COLO668 (cell line): ENCODE data around the gene TSR1.

Experiments used
- DNase-seq: peaks from one replicate; lab custom pipeline; 2025; ENCODE audit not compliant: unreplicated experiment; lab: John Stamatoyannopoulos, UW

TSR1 gene

DNA sequence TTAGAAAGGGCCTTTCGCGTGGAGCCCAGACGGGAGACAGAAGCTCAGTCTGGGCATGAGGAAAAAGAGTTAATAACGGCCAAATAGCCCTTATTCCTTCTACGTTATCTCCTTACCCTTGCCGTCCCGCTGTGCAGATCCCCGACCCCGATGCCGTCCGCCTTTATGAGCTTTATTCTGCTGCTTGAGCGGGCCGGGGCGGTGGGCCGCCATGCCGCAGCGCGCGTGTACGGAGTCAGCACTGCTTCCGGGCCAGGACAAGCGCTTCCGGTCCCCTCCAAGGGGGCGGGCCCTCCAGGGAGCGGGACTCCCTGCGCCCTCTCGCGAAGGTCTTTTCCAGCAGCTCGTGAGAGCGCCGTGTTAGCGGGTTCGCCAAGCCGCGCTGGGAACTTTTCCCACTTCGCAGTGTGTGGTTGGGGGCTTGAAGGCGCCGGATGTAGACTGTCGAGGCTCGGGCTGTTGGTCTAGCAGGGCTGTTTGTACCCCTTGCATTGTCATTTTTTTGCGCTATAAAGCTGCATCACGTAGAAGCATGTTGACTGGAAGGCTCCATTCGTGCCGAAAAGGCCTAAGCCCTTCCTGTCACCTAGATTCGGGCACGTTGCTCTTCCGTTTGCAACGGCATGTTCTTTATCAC is at the start of gene TSR1:
TSR1 (minus strand) TSS at position 243 of the 637 bp plus-strand sequence; CDS start at position 213, 30 bp downstream.
- DNase-seq, result peak; percentile 90

DNA sequence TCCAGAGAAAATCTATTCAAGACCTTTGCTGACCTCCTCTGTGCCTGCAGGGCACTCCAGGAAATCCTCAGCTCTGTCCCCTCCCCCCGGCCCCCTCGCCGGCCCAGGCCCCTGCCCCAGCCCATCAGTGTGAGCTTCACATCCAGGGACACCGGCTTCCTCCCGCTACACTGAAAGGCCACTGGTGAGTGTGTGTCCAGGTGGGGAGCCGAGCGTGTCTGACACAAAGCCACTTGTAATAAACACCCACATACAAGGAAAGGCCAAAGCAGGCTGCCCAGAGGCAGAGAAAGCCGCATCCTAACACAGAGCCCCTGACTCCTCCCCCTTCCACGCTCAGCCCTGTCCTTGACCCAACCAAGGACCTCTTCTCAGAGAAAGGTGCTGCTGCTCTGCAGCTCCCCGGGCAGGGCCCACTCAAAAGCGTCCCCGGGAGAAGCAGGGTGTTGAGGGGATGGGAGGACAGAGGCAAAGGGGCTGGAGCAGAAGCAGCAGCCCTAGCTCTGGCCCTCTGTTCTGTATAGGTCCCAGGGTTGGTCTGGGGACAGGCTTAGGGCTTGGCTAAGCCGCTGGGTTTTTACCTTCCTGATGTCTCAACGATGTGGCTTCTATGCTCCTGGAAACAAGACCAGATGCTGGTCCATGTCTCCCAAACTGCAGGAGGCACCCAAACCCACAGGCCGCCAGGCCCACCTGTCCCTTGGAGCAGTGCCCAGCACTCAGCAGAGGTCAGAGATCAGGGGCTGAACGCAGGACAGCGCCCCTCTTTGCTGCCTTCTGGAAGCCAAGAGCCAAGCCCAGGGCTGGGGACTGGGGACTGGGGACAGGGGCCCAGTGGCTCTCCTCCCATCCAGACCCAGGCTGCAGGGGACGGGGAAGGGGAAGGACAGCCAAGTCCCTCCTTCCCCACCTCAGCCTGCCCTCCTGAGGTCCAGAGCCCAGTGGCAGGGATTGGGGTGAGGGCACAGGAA is 49.3 kb upstream of the TSR1 start:
- no peak for DNase-seq

DNA sequence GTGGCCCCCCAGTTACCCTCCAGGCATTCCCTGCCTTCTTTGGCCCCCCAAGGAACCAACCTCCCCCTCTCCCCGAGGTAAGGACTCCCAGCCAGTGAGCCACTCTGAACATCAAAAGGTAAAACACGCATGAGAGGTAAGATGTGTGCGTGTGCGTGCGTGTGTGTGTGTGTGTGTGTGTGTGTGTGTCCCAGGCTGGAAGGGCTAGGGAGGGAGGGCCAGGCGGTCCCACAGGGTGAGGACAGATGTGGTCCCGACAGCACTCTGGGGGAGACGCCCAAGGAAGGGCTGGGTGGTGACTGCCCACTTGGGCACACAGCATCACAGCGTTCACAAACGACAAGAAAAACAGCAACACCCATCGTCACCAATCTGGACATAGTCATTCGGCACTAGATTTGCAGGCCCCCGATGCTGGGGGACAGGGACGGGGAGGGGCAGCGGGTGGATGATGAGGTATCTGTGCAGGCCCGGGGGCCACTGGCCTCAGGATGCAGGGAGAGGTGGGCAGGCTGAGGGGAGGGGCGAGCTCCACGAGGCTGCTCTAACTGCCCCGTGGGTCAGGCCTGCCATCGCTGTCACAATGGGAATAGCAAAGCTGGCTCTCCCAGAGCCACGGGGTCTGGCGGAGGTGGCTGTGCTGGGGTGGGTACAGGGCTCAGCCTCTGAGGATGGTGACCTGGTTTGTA is 48.3 kb upstream of the TSR1 start:
- no peak for DNase-seq

DNA sequence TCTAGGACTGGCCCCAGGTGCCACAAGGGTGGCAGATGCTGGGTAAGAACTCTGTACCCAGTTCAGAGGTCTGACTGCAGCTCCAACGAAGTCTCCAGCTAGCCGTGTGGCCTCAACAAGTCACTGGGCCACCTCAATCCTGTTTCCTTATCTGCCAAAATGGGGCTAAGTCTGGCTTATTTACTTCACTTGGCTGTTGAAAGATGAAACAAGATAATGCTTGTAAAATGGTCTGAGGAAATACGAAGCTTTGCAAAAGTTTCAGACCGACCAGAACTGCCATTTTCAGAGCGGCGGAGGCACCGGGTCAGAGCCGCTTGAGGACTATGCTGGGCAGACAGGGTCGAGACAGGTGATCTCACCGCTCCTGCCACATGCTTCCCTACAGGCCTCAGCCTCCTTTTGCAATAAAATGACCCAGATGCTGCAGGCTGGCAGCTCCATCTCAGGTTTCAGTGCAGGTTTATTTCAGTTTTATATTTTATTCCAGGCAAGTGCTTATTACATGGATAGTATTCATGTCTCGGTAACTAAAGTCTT is 47.4 kb upstream of the TSR1 start:
- DNase-seq, result no peak

DNA sequence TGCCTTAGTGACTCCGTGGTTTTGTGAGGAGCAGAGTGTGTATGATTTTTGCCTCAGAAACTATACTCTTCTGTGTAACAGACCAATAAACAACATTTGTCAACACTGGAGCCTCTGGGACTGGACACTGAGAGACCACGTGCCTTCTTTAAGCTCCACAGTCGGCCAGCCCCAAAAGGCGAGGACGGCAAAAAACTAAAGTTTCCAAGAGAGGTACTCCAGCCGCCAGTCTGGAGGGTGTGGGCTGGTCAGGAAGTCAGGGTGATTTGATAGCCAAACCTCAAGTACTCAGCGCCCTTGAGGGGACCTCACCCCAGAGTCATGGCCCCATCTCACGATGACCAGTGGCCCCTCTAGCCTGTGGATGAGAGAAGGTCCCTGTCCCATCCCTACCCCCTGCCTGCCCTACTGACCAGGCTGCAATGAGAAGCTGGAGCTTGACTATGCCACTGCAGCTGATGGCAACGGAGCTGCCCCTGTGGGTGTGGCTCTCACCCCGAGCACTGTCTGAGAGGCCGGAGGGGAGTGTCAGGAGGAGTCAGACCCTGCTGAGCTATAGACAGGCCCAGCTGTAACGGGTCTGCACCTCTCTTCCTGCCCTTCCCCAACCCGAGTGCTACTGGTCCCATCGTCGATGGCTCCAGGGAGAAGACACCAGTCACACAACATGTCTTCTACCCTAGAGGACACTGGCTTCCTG is 44.8 kb upstream of the TSR1 start:
- DNase-seq, result no peak

DNA sequence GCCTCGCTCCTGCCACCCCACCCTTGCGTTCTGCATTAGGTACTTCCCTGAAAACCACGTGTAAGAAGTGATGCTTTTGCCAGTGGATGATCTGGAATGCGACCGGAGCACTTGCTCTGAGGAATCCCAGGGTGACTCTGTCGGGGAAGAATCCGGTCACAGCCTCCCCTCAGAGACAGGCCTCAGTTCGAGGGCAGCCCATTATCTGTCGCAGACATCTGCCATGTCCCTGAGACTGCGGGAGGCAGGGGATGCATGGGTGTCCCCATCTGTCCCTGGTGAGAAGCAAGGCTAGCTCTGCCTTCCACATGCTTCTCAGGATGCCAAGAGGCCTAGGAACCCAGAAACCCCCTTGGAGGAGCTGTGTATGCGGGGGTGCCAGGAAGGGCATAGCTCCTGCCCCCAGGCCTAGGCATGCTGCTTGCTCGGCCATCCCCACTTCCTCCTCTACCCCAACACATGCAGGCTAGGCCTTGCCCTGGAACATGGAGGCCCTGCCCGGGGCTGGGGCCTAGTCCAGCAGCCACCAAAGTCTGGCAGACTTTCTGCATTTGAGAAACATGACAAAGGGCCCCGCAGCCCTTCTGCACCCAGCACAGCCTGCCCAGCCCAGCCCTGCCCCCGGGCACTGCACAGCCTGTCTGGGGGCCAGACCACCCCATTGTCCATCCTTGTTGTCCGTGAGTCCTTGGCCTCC is 44.1 kb upstream of the TSR1 start:
- DNase-seq, result no peak

DNA sequence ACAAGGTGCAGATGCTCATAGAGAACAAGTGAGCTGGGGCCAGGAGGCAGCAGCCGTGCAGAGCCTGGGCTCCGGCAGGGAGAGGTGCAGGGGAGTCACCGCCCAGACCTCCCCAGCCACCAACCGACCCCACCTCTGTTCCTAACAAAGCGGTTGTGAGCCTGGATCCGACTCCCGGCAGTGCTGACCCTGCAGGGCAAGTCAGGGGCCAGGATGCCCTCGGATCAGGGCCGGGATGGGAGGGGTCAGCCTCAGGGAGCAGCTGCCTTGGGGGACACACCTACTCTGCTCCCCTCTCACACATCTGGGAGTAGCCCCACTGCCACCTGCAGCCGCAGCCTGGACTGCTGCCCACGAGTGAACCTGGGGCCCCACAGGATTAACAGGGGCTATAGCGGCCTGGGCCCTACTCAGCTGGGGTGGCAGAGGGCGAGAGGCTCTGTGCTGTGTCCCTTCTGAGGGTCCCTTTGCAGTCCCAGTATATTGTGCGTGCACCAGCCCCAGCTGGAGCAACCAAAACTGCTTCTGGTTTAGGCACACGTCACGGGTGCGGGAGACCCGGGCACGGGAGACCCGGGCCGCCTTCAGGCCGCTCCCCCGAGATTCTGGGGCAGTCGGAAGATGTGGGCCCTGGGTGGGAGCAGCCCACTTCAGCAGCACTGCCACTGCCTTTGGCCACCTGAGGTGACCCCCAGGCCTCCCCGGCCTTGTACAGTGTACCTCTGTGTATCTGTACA is 43.4 kb upstream of the TSR1 start:
- no peak for DNase-seq

DNA sequence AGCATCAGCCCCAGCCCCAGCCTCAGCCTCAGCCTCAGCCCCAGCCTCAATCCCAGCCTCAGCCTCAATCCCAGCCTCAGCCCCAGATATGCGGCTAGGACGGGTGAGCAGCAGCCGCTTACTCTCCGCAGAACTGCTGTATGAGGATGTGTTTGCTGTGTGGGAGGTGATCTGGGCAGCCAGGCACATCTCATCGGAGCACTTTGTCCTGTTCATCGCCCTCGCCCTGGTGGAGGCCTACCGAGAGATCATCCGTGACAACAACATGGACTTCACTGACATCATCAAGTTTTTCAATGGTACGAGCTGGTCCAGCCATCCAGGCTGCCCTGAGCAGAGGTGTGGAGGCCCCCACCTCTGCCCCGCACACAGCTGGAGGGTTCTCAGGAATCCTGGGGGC is 42.6 kb upstream of the TSR1 start:
- no peak for DNase-seq

DNA sequence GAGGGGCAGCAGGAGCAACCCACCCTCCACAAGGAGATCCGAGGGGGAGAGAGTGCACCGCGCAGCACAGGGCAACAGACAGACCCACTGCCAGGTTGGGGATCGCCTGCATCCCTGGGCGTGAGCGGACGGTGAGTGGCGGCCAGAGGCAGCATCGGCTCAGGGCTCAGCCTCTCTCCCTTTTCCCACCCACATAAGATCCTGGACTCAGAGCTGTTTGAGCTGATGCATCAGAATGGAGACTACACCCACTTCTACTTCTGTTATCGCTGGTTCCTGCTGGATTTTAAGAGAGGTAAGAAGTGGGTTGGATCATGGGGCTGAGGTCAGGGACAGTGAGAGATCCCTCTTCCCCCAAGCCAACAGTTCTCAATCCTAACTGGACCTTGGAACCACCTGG is 41.4 kb upstream of the TSR1 start:
- no peak for DNase-seq

DNA sequence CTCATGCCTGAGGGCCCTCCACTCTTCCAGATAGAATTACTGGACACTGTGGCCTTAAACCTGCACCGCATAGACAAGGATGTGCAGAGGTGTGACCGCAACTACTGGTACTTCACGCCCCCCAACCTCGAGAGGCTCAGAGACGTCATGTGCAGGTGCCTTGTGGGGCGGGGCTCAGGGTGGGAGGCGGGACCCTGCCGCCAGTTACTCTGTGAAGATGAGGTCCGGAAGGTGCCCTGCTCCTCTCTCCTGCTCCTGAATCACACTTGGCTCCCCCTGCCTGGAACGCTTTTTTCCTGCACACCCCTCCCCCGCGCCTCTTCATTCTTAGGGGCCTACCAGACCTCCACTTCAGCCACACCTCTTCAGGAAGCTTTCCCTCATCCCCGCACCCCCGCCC is 39.9 kb upstream of the TSR1 start:
- no peak for DNase-seq

DNA sequence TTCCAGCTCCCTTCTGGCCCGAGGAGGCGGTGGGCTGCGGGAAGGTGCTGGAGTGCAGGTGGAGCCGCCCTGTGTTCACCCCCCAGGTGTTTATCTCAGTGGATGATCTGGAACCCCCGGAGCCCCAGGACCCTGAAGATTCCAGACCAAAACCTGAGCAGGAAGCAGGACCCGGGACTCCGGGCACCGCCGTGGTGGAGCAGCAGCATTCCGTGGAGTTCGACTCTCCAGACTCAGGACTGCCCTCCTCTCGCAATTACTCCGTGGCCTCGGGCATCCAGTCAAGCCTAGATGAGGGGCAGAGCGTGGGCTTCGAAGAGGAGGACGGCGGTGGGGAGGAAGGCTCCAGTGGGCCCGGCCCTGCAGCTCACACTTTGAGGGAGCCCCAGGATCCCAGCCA is 39.1 kb upstream of the TSR1 start:
- no peak for DNase-seq

DNA sequence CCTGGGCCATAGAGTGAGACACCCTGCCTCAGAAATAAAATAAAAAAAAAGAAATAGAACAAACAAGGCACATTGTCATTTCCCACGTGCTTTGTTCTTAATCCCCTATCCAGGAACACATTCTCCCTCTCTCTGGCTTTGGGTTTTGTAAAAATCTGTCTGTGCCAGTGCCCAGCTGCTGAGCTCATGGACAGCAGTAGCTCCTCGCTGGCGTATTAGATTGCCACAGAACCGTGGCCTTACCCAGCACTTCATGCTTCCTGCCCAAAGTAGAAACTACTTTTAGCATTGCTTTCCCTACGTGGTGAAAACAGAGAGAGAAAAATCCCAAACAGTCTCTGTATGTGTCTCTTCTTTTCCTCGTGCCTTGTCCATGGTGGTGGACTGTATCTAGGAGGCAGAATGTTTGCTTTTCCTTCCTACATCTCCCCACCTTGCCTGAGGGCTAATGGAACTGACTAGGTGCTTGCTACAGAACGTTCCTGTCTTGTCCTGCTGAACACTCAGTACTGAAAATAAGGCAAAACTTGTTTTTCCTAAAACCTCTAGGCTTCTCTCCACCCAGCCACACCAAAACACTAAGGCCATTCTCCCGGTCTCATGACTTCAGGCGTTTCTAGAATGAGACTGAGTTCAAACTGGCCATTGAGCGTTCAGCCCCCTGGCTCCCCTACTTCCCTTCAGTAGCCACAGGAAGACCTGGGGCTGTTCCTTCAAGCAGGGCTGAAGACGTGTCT is 38.5 kb upstream of the TSR1 start:
- DNase-seq, result no peak

DNA sequence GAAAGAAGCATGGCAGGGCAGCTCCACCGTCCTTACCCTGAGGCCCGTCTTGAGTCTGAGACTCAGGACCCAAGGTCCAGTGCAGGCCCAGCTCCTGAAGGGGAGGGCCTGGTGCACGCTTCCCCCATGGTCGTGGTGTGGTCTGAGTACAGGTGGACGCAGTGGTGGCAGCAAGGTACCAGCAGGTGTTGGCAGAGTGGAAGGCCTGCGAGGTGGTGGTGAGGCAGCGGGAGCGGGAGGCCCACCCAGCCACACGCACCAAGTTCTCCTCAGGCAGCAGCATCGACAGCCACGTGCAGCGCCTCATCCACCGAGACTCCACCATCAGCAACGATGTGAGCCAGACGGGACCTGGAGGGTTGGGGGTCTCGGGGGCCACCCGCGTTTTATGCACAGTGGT is 36.9 kb upstream of the TSR1 start:
- DNase-seq, result no peak

DNA sequence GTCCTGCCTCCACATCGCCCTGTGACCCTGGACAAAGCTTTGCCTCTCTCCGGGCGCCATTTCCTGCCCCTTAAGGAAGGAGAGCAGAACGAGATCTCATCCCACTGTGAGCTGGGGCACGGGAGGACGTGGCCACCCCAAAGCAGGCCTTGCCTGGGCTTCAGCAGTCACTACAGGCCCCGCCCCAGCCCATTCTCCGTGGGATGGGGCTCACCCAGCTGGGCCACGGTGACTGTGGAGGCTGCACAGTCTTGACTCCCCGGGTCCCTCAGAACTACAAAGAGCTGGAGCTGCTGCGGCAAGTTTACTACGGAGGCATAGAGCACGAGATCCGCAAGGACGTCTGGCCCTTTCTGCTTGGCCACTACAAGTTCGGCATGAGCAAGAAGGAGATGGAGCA is 36.4 kb upstream of the TSR1 start:
- DNase-seq, result no peak

DNA sequence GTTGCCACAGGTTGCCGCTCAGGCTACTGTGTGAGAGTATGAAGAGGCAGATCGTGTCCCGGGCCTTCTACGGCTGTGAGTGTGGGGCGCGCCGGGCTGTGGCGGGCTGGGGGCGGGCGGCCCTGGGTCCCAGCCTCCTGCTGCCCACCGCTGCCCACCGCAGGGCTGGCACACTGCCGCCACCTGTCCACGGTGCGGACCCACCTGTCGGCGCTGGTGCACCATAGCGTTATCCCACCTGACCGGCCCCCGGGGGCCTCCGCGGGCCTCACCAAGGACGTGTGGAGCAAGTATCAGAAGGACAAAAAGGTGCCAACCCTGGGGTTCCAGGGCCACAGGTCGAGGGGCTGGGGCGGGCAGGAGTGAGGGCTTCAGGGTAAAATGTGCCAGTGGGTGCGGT is 35.9 kb upstream of the TSR1 start:
- no peak for DNase-seq

DNA sequence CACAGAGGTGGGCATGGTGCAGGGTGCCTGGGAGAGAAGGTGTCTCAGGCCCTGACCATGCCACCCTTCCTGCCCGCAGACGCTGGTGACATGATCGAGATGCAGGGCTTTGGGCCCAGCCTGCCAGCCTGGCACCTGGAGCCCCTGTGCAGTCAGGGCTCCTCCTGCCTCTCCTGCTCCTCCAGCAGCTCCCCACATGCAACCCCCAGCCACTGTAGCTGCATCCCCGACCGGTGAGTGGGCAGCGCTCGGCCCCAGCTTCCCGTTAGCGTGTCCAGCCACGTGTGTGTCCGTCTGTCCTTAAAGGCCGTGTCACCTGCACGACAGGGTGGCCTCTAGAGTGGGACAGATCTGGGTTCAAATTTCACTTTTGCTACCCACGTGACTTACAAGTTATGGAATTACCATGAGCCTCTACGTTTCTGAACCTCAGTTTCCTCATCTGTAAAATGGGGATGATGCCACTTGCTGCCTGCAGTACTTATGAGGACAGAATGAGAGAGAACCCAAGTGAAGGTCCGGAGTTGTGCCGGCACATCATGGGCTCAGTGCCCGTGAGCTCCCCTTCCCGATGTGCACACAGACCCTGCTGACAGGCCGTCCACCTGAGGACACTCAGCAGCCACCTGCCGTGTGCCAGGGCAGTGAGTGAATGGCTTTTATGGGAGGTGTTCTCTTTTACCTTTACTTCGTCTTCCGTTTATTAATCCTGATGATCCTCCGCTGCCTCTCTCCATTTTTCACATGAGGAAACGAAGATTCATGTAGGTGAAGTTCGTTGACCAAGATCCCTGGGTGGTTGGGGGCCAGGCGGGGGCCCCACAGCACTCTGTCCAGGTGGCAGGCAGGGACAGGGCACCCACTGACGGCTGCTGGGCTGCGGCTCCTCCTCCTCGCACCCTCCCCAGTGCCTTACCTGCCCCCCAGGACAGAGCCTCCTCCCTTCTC is 35.2 kb upstream of the TSR1 start:
- no peak for DNase-seq

DNA sequence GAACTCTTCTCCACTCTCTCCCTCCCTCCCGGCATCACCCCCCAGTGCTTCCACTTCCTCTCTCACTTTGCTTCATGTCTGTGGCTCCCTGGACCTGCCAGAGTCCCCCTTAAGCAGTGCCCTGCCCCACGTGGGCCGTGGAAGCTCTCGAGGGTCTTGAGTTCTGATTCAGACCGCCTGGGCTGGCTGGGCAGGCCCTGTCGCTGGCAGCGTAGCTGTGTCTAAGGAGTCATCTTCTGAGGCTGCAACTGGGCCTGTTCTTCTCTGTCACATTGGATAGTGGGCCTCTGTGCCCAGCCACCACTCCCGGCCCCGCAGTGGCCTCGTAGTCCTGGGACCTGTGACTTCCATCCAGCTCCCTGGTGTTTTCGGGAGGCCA is 33.9 kb upstream of the TSR1 start:
- DNase-seq, result no peak
